Measurements from ENCODE around the gene SYVN1. TPM values are rescaled to one million over a fixed set of nuclear protein-coding genes. Genes with fewer than 3 reads are reported as not detected.

The SYVN1 gene
- total RNA-seq, 2 experiments from 2014 or later, result 27.5 to 29.3 TPM

DNA sequence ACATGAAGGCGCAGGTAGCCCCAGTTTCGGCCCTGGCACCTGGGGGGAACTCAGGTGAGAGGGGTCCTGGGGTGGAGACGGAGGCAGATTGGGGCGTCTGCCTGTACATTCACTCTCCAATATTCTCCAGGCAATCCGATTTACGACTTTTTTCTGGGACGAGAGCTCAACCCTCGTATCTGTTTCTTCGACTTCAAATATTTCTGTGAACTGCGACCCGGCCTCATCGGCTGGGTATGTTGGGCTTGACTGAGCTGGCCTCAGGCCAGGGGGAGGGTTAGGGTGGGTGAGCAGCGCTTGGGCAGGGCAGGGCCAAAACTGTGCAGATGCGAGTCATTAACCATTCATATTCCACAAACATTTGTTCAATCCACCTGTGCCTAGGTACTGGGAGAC lies 21.0 kb downstream of the SYVN1 start:
- H3K36me3 Mint-ChIP-seq, result peaks cover 21% of the 10 kb centered on the region
- H3K9me3 Mint-ChIP-seq, result no peaks in the 10 kb centered on the region
- H3K27ac Mint-ChIP-seq, result peak overlapping the region; percentile 82
- peaks cover 46% of the 10 kb centered on the region for H3K4me1 Mint-ChIP-seq
- H3K4me3 Mint-ChIP-seq, result peak overlapping the region; percentile 88
- H3K27me3 Mint-ChIP-seq, result peaks cover 3% of the 10 kb centered on the region
- DNase-seq, result no peak

DNA sequence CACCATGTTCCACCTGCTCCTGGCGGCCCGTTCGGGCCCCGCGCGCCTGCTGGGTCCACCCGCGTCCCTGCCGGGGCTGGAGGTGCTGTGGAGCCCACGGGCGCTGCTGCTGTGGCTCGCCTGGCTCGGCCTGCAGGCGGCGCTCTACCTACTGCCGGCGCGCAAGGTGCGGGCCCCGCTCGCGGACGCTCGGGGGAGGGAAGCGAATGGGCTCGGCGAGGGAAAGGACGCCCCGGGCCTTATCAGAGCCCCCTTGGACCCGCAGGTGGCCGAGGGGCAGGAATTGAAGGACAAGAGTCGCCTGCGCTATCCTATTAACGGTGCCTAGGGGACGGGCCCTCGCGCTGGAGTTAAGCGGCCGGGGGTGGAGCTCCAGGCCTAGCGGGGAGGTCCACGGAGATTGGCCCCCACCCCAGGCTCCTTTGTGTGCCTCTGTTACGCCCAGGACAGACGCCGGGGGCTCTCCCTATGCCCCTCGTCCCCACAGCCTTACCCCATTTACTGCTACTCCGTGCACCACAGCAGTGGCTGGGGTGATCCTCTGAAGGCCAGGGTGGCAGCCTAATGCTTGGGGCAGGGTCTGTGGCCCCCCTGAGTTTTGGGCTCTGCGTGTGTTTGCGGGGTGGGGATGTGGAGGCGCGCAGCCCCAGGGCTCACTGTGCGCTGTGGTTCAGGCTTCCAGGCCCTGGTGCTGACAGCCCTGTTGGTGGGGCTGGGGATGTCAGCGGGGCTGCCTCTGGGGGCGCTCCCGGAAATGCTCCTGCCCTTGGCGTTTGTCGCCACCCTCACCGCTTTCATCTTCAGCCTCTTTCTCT lies 21.6 kb downstream of the SYVN1 start:
- Mint-ChIP-seq H3K9me3 (no peaks in the 10 kb centered on the region), H3K27ac (peak overlapping the region; percentile 82), H3K36me3 (peaks cover 19% of the 10 kb centered on the region), H3K4me1 (peaks cover 44% of the 10 kb centered on the region), H3K4me3 (peak overlapping the region; percentile 88), H3K27me3 (peaks cover 3% of the 10 kb centered on the region)
- DNase-seq, result peak; percentile 78

GRCh38 chr11:65111744-65112545 lies 22.4 kb downstream of the SYVN1 start, which contains the start of gene TM7SF2:
Gene TM7SF2, plus strand, starts transcription at chr11:65111872. Its CDS starts 144 bp downstream, at chr11:65112016.
- DNase-seq, result peak; percentile 95
- Mint-ChIP-seq H3K27ac (peak within 1 kb of the TSS; percentile 83), H3K4me3 (peak within 1 kb of the TSS; percentile 88), H3K4me1 (peaks cover 44% of the 10 kb centered on the region), H3K9me3 (no peaks in the 10 kb centered on the region), H3K36me3 (peaks cover 17% of the 10 kb centered on the region), H3K27me3 (peaks cover 3% of the 10 kb centered on the region)

DNA sequence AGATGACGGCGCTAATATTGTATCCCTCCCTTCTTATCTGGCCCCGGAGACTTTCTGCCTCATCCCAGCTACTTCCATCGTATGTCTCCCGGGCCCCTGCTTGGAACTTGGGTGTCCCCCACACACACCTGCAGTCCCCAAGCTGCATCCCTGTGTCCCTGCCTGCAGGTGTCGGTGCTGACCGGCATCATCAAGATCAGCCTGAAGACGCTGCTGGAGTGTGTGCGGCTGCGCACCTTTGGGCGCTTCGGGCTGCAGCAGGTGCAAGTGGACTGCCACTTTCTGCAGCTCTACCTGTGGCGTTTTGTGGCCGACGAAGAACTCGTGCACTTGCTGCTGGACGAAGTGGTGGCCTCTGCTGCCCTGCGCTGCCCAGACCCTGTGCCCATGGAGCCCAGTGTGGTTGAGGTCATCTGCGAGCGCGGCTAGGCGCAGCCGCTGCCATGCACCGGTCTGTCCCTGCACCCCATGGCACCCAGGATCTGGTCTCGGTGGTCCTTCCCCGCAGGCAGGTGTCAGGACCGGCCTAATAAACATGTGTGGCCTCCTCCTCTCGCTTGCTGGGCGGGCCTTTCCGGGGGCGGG lies 23.1 kb downstream of the SYVN1 start:
- Mint-ChIP-seq H3K4me1 (peaks cover 41% of the 10 kb centered on the region), H3K27ac (no peak overlapping the region), H3K4me3 (peak overlapping the region; percentile 88), H3K36me3 (peaks cover 11% of the 10 kb centered on the region), H3K27me3 (no peaks in the 10 kb centered on the region), H3K9me3 (no peaks in the 10 kb centered on the region)
- no peak for DNase-seq

DNA sequence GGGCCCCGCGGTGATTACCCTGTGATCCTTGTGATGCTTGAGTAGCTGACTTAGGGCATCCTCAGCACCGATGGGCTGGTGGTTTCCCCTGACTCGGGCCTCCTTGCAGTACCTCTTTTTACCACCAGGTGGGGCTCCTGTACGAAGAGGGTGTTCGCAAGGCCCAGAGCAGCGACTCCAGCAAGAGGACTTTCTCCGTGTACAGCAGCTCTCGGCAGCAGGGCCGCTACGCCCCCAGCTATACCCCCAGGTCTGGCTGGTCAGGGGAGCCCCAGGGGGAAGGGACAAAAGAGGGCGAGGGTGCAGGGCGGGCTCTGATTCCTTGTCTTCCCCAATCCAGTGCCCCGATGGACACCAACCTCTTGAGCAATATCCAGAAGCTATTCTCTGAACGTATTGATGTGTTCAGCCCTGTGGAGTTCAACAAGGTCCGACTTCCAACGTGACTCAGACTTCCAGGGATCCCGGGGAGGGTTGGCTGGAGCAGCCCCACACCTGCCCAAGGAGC lies 23.9 kb downstream of the SYVN1 start:
- H3K4me3 Mint-ChIP-seq, result no peak overlapping the region
- no peaks in the 10 kb centered on the region for H3K27me3 Mint-ChIP-seq
- H3K9me3 Mint-ChIP-seq, result no peaks in the 10 kb centered on the region

DNA sequence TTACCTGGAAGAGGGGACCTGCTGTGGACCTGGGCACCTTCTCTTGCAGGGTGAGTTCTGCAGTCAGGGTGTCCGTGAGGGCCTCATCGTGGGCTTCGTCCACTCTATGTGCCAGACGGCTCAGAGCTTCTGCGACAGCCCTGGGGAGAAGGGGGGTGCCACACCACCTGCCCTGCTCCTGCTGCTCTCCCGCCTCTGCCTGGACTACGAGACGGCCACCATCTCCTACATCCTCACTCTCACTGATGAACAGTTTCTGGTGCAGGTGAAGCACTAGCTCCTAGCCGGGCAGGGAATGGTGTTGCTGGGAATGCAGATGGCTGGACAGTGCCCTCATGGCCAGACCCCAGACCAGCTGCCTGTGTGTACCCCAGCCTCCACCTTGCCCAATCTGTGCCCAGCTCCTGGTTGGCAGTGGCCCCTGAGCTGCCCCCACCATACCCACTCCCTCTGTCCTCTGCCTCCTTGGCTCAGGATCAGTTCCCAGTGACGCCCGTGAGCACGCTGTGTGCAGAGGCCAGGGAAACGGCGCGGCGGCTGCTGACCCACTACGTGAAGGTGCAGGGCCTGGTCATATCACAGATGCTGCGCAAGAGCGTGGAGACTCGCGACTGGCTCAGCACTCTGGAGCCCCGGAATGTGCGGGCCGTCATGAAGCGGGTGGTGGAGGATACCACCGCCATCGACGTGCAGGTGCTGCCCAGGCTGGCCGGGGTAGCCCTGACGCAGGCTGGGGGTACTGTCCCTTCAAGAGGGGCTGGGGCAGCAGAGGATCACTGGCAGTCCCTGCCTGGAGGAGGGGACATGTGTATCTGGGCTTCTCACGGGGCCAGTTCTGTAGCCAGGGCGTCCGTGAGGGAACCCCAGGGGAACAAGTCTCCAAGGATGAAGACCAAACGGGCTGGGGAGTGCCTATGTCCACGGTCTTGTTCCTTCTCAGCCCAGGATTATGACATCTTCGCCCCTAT lies 24.8 kb downstream of the SYVN1 start:
- Mint-ChIP-seq H3K4me3 (no peak overlapping the region), H3K4me1 (peaks cover 32% of the 10 kb centered on the region), H3K27me3 (no peaks in the 10 kb centered on the region), H3K36me3 (no peaks in the 10 kb centered on the region), H3K27ac (no peak overlapping the region), H3K9me3 (no peaks in the 10 kb centered on the region)
- DNase-seq, result no peak

More for the DNA sequence above, 23.9 kb downstream of the SYVN1 start:
- Mint-ChIP-seq H3K36me3 (peaks cover 3% of the 10 kb centered on the region), H3K4me1 (peaks cover 35% of the 10 kb centered on the region), H3K27ac (no peak overlapping the region)
- peak; percentile 93 for DNase-seq

DNA sequence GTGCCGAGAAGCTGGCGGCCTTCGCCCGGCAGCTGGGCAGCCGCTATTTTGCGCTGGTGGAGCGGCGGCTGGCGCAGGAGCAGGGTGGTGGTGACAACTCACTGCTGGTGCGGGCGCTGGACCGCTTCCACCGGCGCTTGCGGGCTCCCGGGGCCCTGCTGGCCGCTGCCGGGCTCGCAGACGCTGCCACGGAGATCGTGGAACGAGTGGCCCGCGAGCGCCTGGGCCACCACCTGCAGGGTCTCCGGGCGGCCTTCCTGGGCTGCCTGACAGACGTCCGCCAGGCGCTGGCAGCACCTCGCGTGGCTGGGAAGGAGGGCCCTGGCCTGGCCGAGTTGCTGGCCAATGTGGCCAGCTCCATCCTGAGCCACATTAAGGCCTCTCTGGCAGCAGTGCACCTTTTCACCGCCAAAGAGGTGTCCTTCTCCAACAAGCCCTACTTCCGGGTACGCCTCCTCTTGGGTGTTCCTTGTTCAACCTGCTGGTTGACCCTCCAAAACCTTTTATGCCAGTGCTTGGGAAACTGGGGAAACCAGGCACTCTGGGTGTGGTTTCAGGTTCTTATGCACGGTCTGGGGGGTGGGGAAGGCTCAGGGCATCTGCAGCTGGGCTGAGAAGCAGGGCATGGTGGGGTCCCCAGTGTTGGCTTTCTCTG lies 25.7 kb downstream of the SYVN1 start:
- Mint-ChIP-seq H3K27me3 (no peaks in the 10 kb centered on the region), H3K4me3 (no peak overlapping the region), H3K36me3 (no peaks in the 10 kb centered on the region), H3K9me3 (no peaks in the 10 kb centered on the region), H3K4me1 (peaks cover 32% of the 10 kb centered on the region), H3K27ac (no peak overlapping the region)
- DNase-seq, result no peak

- Mint-ChIP-seq H3K36me3 (no peaks in the 10 kb centered on the region), H3K27me3 (no peaks in the 10 kb centered on the region)
Measured at GRCh38 chr11:65107751-65108468, 26.4 kb downstream of the SYVN1 start.

GRCh38 chr11:65107078-65107477 lies 27.2 kb downstream of the SYVN1 start:
- Mint-ChIP-seq H3K36me3 (peaks cover 1% of the 10 kb centered on the region), H3K4me1 (peaks cover 25% of the 10 kb centered on the region), H3K27me3 (no peaks in the 10 kb centered on the region), H3K27ac (no peak overlapping the region), H3K4me3 (no peak overlapping the region), H3K9me3 (no peaks in the 10 kb centered on the region)
- no peak for DNase-seq

More at GRCh38 chr11:65107751-65108468, 26.4 kb downstream of the SYVN1 start:
- Mint-ChIP-seq H3K27ac (no peak overlapping the region), H3K4me3 (no peak overlapping the region), H3K9me3 (no peaks in the 10 kb centered on the region), H3K4me1 (peaks cover 27% of the 10 kb centered on the region)
- DNase-seq, result no peak

GRCh38 chr11:65104628-65105027 lies 29.7 kb downstream of the SYVN1 start:
- Mint-ChIP-seq H3K4me3 (no peak overlapping the region), H3K27me3 (no peaks in the 10 kb centered on the region), H3K4me1 (peaks cover 8% of the 10 kb centered on the region), H3K9me3 (no peaks in the 10 kb centered on the region), H3K27ac (peak overlapping the region; percentile 36), H3K36me3 (peaks cover 1% of the 10 kb centered on the region)
- no peak for DNase-seq

DNA sequence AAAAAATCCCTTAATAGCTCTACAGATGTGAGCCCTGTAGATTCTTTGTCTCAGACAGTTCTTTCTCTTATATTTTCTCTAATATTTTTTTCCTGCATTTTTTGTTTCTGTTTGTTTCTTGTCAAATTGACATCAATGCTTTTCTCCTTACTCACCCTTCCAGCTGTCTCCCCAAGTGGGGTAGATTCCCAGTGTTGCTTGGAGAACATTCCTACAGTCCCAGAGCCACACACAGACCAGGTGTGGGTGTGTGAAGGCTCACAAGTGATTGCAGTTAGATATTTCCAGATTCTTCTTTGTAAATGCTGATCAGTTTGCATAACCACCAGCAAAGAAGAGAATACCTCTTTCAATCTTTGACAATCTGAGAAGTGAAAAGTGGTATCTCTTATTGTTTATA lies 30.8 kb downstream of the SYVN1 start:
- Mint-ChIP-seq H3K36me3 (peaks cover 1% of the 10 kb centered on the region), H3K4me1 (peaks cover 9% of the 10 kb centered on the region), H3K4me3 (no peak overlapping the region), H3K27ac (no peak overlapping the region), H3K27me3 (no peaks in the 10 kb centered on the region), H3K9me3 (no peaks in the 10 kb centered on the region)
- DNase-seq, result no peak

GRCh38 chr11:65102142-65103095 lies 31.9 kb downstream of the SYVN1 start:
- H3K4me1 Mint-ChIP-seq, result peaks cover 13% of the 10 kb centered on the region
- no peaks in the 10 kb centered on the region for H3K27me3 Mint-ChIP-seq
- no peak for DNase-seq
- no peaks in the 10 kb centered on the region for H3K9me3 Mint-ChIP-seq
- H3K4me3 Mint-ChIP-seq, result no peak overlapping the region
- H3K36me3 Mint-ChIP-seq, result peaks cover 3% of the 10 kb centered on the region
- peak overlapping the region; percentile 19 for H3K27ac Mint-ChIP-seq

All from activated naive CD8-positive, alpha-beta T cell treated with anti-CD3 and anti-CD28 coated beads for 36 hours (primary cell).